OCI-LY1 (cell line): Measurements from ENCODE around the gene DNAAF1.

Source experiments
- EZH2 ChIP-seq: fragments of 200-600 bp; sonication (generic), shearing (Covaris generic); IDR thresholded peaks from 2 replicates; pipeline ENCODE4 v1.8.0; 2017; ENCODE audit warnings: borderline replicate concordance, mixed run types, mild to moderate bottlenecking, antibody characterized with exemption, low read length, moderate library complexity, mixed read lengths
- TF ChIP-seq, protein P1 (sequence below): fragments of 200-600 bp; sonication (generic), shearing (Covaris generic); IDR thresholded peaks from 2 replicates; pipeline ENCODE4 v1.5.1; 2017; ENCODE audit warnings: mild to moderate bottlenecking, antibody characterized with exemption, low read length, moderate library complexity, mixed read lengths

DNA sequence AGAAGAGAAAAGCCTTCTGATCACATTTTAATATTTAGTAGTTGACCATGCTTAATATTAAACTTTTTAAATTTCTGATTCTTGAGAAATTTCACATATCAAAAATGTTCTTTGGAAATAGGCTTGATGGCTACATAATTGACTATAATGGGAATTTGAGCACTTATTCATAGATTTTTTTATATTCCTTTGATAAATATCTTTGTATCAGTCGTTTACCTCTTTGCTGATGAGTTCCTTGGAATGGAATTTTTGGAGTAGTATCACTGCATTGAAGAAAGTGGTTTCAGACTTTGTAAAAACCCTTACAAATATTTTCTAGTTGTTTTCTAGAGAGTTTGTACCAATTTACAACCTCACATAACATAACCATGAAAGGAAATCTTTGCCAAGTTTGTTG is 14.7 kb downstream of the DNAAF1 start:
- TF ChIP-seq, protein P1, sequence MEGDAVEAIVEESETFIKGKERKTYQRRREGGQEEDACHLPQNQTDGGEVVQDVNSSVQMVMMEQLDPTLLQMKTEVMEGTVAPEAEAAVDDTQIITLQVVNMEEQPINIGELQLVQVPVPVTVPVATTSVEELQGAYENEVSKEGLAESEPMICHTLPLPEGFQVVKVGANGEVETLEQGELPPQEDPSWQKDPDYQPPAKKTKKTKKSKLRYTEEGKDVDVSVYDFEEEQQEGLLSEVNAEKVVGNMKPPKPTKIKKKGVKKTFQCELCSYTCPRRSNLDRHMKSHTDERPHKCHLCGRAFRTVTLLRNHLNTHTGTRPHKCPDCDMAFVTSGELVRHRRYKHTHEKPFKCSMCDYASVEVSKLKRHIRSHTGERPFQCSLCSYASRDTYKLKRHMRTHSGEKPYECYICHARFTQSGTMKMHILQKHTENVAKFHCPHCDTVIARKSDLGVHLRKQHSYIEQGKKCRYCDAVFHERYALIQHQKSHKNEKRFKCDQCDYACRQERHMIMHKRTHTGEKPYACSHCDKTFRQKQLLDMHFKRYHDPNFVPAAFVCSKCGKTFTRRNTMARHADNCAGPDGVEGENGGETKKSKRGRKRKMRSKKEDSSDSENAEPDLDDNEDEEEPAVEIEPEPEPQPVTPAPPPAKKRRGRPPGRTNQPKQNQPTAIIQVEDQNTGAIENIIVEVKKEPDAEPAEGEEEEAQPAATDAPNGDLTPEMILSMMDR: no peak
- no peak for TF ChIP-seq EZH2
